ENCODE data around the gene LIPM. TPM values are rescaled to one million over a fixed set of nuclear protein-coding genes. Genes with fewer than 3 reads are reported as not detected.

LIPM gene
- total RNA-seq, 4 donors from 2014 or later = not detected

DNA sequence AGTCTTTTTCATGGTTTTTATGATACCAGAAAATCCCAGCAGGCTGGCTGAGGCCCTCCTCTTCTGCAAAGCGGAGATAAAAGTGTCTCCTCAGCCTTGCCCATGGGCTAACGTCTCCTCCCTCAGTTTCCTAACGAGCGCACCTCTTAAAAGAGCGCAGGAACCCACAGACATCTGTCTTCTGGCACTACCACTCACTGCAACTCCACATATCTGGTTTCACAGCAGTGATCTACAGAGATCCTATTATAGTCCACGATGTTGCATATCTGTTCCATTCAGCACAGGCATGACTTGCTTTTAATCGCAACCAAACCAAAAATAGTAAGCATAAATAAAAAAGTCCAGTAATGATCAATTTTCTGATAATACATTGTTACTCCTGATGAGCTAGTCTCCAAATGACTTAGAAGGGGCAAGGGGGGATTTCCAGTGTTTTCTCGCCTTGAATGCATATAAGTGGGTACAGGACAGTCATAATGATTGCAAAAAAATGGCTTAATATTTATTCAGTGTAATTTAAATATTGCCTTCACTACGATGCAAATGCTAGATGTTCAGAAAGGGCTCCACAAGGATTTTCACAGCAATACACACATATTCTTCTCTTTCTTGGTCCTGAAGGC, 28.2 kb downstream of the LIPM start:
- TF ChIP-seq EP300 (IDR thresholded peaks at IDR 0.05; ENCODE audit: low read depth) = no peak
- intact Hi-C loops (cut with DNase I; ENCODE audit: low total_unique reads) = loop anchor here (10.0 kb wide), 1 partner anchor 164 kb away; the partner anchor contains the start of gene FAS

DNA sequence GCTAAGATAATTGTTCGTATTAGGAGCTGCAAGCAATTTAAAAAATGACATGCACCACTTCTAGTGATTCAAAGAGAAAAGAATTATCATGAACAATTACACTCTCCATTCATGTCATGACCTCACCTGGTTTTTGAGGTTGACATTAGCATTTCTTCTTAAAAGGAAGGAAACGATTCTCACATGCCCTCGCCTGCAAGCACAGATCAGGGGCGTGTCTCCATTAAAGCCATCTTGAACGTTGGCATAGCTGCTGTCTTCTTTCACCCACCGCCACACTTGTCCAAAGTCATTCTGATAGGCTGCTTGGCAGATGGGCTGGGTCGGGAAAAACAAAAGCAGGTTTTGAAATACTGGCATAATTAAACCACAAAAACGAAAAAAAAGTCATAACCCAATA, 29.2 kb downstream of the LIPM start:
- Histone ChIP-seq H3K27ac (no peak overlapping the region), H3K4me3 (no peak overlapping the region), H3K27me3 (no peaks in the 10 kb centered on the region), H3K4me1 (peaks cover 0 to 6% (median 2%) of the 10 kb centered on the region in 4 donors), H3K36me3 (peaks cover 0 to 1% (median 0%) of the 10 kb centered on the region in 4 donors), H3K9me3 (no peaks in the 10 kb centered on the region)
- in situ Hi-C loops (cut with MboI; ENCODE audit: low pct_ligation_motif_present in 1 of 4, low pct_unique_long_range_greater_than_20kb in 1 of 4, low sequenced_read_pairs in 3 of 4) = loop anchor here (10.0 to 25.0 kb wide), 2 partner anchors 381 to 383 kb away; partner anchors contain the start of gene CH25H (in 2 of the 4)
- intact Hi-C loops (cut with DNase I; ENCODE audit: low total_unique reads) = loop anchor here (10.0 kb wide), 1 partner anchor 163 kb away; the partner anchor contains the start of gene FAS
- TF ChIP-seq, protein P1, sequence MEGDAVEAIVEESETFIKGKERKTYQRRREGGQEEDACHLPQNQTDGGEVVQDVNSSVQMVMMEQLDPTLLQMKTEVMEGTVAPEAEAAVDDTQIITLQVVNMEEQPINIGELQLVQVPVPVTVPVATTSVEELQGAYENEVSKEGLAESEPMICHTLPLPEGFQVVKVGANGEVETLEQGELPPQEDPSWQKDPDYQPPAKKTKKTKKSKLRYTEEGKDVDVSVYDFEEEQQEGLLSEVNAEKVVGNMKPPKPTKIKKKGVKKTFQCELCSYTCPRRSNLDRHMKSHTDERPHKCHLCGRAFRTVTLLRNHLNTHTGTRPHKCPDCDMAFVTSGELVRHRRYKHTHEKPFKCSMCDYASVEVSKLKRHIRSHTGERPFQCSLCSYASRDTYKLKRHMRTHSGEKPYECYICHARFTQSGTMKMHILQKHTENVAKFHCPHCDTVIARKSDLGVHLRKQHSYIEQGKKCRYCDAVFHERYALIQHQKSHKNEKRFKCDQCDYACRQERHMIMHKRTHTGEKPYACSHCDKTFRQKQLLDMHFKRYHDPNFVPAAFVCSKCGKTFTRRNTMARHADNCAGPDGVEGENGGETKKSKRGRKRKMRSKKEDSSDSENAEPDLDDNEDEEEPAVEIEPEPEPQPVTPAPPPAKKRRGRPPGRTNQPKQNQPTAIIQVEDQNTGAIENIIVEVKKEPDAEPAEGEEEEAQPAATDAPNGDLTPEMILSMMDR (IDR thresholded peaks at IDR 0.05) = no peak
- TF ChIP-seq POLR2AphosphoS5 (IDR thresholded peaks at IDR 0.05) (no peak), POLR2A (IDR thresholded peaks at IDR 0.05) (no peak), EP300 (IDR thresholded peaks at IDR 0.05; ENCODE audit: low read depth) (no peak)
- WGBS, 2 donors (ENCODE audit: low coverage in 1 of 2) = 49 to 80% methylated on average over 5 to 8 of the region's 8 CpGs
- DNase-seq = no peak

More for the DNA sequence above, 28.2 kb downstream of the LIPM start:
- Histone ChIP-seq H3K27ac (no peak overlapping the region), H3K4me1 (peaks cover 0 to 5% (median 0%) of the 10 kb centered on the region in 4 donors), H3K27me3 (no peaks in the 10 kb centered on the region), H3K9me3 (no peaks in the 10 kb centered on the region), H3K4me3 (no peak overlapping the region), H3K36me3 (peaks cover 0 to 1% (median 0%) of the 10 kb centered on the region in 4 donors)
- no peak for DNase-seq
- 78 to 86% methylated on average over 9 of the region's 9 CpGs for WGBS, 2 donors (ENCODE audit: low coverage in 1 of 2)
- in situ Hi-C loops (cut with MboI; ENCODE audit: low pct_ligation_motif_present in 1 of 4, low pct_unique_long_range_greater_than_20kb in 1 of 4, low sequenced_read_pairs in 3 of 4) = loop anchor here (10.0 to 25.0 kb wide), 2 partner anchors 382 to 384 kb away; partner anchors contain the start of gene CH25H (in 2 of the 4)

DNA sequence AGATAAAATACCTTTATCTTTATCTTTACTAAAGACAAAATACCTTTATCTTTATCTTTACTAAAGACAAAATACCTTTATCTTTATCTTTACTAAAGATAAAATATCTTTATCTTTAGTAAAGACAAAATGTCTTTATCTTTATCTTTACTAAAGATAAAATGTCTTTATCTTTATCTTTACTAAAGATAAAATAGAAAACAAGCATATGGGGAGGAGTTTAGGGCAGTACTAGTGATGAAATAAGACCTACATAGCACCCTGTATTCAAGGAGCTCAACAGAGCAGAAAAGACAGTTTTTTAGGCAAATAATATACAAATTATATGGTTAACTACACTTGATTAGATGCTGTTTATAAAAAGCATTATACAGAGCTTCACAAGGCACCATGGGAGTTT, 29.8 kb downstream of the LIPM start:
- intact Hi-C loops (cut with DNase I; ENCODE audit: low total_unique reads) (loop anchor here (10.0 kb wide), 1 partner anchor 162 kb away; the partner anchor contains the start of gene FAS), in situ Hi-C loops (cut with MboI; ENCODE audit: low pct_ligation_motif_present in 1 of 4, low pct_unique_long_range_greater_than_20kb in 1 of 4, low sequenced_read_pairs in 3 of 4) (loop anchor here (10.0 to 25.0 kb wide), 2 partner anchors 380 to 382 kb away; partner anchors contain the start of gene CH25H (in 2 of the 4))
- DNase-seq = no peak
- Histone ChIP-seq H3K27me3 (no peaks in the 10 kb centered on the region), H3K9me3 (no peaks in the 10 kb centered on the region), H3K4me1 (peaks cover 0 to 6% (median 3%) of the 10 kb centered on the region in 4 donors), H3K27ac (no peak overlapping the region), H3K36me3 (peaks cover 0 to 1% (median 0%) of the 10 kb centered on the region in 4 donors), H3K4me3 (no peak overlapping the region)
- TF ChIP-seq, protein P1 (IDR thresholded peaks at IDR 0.05) = no peak
- no peak for TF ChIP-seq POLR2A (IDR thresholded peaks at IDR 0.05)
- TF ChIP-seq EP300 (IDR thresholded peaks at IDR 0.05; ENCODE audit: low read depth) = no peak
- TF ChIP-seq POLR2AphosphoS5 (IDR thresholded peaks at IDR 0.05) = no peak

DNA sequence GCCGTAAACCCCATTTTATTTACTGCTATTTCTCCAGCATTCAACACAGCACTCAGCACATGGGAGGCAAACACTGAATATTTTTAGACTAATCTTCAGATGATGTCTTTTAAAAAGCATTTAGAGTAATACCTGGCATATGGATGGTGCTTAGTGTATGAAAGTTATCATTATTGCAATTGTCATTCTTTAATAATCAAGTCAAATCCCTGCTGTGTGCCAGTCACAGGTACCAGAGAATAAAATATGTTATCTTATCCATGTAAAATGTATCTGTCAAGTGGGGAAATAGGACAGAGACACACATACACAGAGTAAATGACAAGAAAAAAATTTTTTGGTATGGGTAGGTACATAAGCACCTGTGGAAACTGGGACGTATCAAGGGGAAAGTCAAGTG, 30.6 kb downstream of the LIPM start:
- 56 to 94% methylated on average over 2 of the region's 2 CpGs for WGBS, 2 donors (ENCODE audit: low coverage in 1 of 2)
- in situ Hi-C loops (cut with MboI; ENCODE audit: low pct_ligation_motif_present in 1 of 4, low pct_unique_long_range_greater_than_20kb in 1 of 4, low sequenced_read_pairs in 3 of 4) (loop anchor here (10.0 to 25.0 kb wide), 2 partner anchors 379 to 382 kb away; partner anchors contain the start of gene CH25H (in 2 of the 4)), intact Hi-C loops (cut with DNase I; ENCODE audit: low total_unique reads) (loop anchor here (10.0 kb wide), 1 partner anchor 162 kb away; the partner anchor contains the start of gene FAS)
- peaks cover 0 to 1% (median 0%) of the 10 kb centered on the region in 4 donors for H3K36me3 ChIP-seq
- no peak for TF ChIP-seq POLR2A (IDR thresholded peaks at IDR 0.05)
- TF ChIP-seq POLR2AphosphoS5 (IDR thresholded peaks at IDR 0.05) = no peak
- TF ChIP-seq, protein P1 (IDR thresholded peaks at IDR 0.05) = no peak
- TF ChIP-seq EP300 (IDR thresholded peaks at IDR 0.05; ENCODE audit: low read depth) = no peak
- H3K9me3 ChIP-seq = no peaks in the 10 kb centered on the region
- no peaks in the 10 kb centered on the region for H3K27me3 ChIP-seq
- H3K4me1 ChIP-seq = peaks cover 0 to 6% (median 3%) of the 10 kb centered on the region in 4 donors
- no peak overlapping the region for H3K27ac ChIP-seq
- no peak for DNase-seq
- no peak overlapping the region for H3K4me3 ChIP-seq

All from transverse colon (tissue), 4 donors.